Measurements from ENCODE around the gene EEF1A2.

DNA sequence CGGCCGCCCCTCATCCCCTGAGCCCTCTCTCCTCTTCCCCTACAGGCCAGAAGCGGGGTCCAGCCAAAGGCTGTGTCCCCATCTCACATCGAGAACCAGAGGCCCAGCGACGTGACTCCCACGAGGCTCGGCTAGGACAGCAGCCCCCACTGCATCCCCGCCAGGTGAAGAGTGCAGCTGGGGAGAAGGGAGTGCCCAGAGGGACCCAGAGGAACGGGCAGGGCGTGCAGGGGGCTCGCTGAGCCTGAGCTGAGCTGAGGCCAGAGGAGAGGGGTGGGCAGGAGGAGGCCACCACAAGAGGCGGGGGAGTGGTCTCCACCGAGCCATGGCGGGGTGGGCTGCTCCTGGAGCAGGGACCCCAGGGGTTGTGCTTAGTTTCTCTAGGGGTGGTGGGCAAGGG, 59.0 kb downstream of the EEF1A2 start:
- TF ChIP-seq POLR2A (IDR thresholded peaks at IDR 0.05; ENCODE audit: low read depth), result no peak
- no peak for TF ChIP-seq POLR2AphosphoS5 (IDR thresholded peaks at IDR 0.05)
- TF ChIP-seq, protein P1, sequence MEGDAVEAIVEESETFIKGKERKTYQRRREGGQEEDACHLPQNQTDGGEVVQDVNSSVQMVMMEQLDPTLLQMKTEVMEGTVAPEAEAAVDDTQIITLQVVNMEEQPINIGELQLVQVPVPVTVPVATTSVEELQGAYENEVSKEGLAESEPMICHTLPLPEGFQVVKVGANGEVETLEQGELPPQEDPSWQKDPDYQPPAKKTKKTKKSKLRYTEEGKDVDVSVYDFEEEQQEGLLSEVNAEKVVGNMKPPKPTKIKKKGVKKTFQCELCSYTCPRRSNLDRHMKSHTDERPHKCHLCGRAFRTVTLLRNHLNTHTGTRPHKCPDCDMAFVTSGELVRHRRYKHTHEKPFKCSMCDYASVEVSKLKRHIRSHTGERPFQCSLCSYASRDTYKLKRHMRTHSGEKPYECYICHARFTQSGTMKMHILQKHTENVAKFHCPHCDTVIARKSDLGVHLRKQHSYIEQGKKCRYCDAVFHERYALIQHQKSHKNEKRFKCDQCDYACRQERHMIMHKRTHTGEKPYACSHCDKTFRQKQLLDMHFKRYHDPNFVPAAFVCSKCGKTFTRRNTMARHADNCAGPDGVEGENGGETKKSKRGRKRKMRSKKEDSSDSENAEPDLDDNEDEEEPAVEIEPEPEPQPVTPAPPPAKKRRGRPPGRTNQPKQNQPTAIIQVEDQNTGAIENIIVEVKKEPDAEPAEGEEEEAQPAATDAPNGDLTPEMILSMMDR (IDR thresholded peaks at IDR 0.05), result no peak
- no peak for TF ChIP-seq EP300 (IDR thresholded peaks at IDR 0.05)
